ENCODE data around the gene BRIP1. TPM values are rescaled to one million over a fixed set of nuclear protein-coding genes. Genes with fewer than 3 reads are reported as not detected.
A peak's percentile ranks its signal among the peaks of the same experiment; 100 is the strongest.
"Not testable (repeated sequence)": the region's sequence is repeated elsewhere in the genome, so short reads cannot be mapped to it uniquely, and the experiment has no call there.

BRIP1 gene
- total and polyA plus RNA-seq, 8 donors: 3.4 to 18.1 (median 12.1) TPM

- TF ChIP-seq, protein P1, sequence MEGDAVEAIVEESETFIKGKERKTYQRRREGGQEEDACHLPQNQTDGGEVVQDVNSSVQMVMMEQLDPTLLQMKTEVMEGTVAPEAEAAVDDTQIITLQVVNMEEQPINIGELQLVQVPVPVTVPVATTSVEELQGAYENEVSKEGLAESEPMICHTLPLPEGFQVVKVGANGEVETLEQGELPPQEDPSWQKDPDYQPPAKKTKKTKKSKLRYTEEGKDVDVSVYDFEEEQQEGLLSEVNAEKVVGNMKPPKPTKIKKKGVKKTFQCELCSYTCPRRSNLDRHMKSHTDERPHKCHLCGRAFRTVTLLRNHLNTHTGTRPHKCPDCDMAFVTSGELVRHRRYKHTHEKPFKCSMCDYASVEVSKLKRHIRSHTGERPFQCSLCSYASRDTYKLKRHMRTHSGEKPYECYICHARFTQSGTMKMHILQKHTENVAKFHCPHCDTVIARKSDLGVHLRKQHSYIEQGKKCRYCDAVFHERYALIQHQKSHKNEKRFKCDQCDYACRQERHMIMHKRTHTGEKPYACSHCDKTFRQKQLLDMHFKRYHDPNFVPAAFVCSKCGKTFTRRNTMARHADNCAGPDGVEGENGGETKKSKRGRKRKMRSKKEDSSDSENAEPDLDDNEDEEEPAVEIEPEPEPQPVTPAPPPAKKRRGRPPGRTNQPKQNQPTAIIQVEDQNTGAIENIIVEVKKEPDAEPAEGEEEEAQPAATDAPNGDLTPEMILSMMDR (IDR thresholded peaks at IDR 0.05): no peak
- H3K27ac ChIP-seq: no peak overlapping the region
- H3K4me1 ChIP-seq: no peaks in the 10 kb centered on the region
- intact Hi-C loops (cut with DNase I): loop anchor here in 1 of 2 donors (10.0 kb wide), 1 partner anchor 416 kb away; no protein-coding TSS in a partner anchor
- no peak overlapping the region for H3K4me3 ChIP-seq
- no peaks in the 10 kb centered on the region for H3K9me3 ChIP-seq
- DNase-seq (no peak), ATAC-seq (no peak)
- H3K27me3 ChIP-seq: no peaks in the 10 kb centered on the region
- H3K36me3 ChIP-seq: no peaks in the 10 kb centered on the region
Observed at GRCh38 chr17:61831099-61831498, 32.2 kb downstream of the BRIP1 start.

- intact Hi-C loops (cut with DNase I): no loop called here
- no peaks in the 10 kb centered on the region for H3K4me1 ChIP-seq
- H3K27me3 ChIP-seq: no peaks in the 10 kb centered on the region
- no peak overlapping the region for H3K4me3 ChIP-seq
- H3K27ac ChIP-seq: no peak overlapping the region
- ATAC-seq (no peak), DNase-seq (no peak)
- no peaks in the 10 kb centered on the region for H3K9me3 ChIP-seq
- TF ChIP-seq, protein P1 (IDR thresholded peaks at IDR 0.05): no peak
- H3K36me3 ChIP-seq: no peaks in the 10 kb centered on the region
Observed at GRCh38 chr17:61828694-61829093, 34.6 kb downstream of the BRIP1 start.

GRCh38 chr17:61827649-61828395 lies 35.5 kb downstream of the BRIP1 start:
- TF ChIP-seq, protein P1 (IDR thresholded peaks at IDR 0.05): no peak
- DNase-seq (peak in 1 of 4 donors; percentile 36), ATAC-seq (no peak)
- intact Hi-C loops (cut with DNase I): no loop called here
- no peak overlapping the region for H3K4me3 ChIP-seq
- H3K9me3 ChIP-seq: no peaks in the 10 kb centered on the region
- H3K27me3 ChIP-seq: no peaks in the 10 kb centered on the region
- no peaks in the 10 kb centered on the region for H3K4me1 ChIP-seq
- H3K36me3 ChIP-seq: no peaks in the 10 kb centered on the region
- H3K27ac ChIP-seq: no peak overlapping the region

- intact Hi-C loops (cut with DNase I); H3K4me1 ChIP-seq; H3K36me3 ChIP-seq; DNase-seq; H3K27ac ChIP-seq; H3K4me3 ChIP-seq; ATAC-seq; H3K27me3 ChIP-seq; H3K9me3 ChIP-seq: not testable (repeated sequence)
Observed at GRCh38 chr17:61826866-61827265, 36.5 kb downstream of the BRIP1 start.

DNA sequence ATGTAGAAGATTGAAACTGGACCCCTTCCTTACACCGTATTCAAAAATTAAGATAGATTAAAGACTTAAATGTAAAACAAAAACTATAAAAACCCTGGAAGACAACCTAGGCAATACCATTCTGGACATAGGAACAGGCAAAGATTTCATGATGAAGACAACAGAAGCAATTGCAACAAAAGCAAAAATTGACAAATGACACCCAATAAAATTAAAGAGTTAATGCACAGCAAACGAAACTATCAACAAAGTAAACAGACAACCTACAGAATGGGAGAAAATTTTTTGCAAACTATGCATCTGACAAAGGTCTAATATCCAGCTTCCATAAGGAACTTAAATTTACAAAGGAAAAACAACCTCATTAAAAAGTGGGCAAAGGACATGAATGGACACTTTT lies 37.1 kb downstream of the BRIP1 start:
- intact Hi-C loops (cut with DNase I); H3K4me3 ChIP-seq; H3K27ac ChIP-seq; H3K36me3 ChIP-seq; H3K27me3 ChIP-seq; H3K9me3 ChIP-seq; ATAC-seq; H3K4me1 ChIP-seq; DNase-seq: not testable (repeated sequence)

- H3K36me3 ChIP-seq: no peaks in the 10 kb centered on the region
- H3K27ac ChIP-seq: no peak overlapping the region
- DNase-seq (no peak), ATAC-seq (no peak)
- TF ChIP-seq, protein P1 (IDR thresholded peaks at IDR 0.05): no peak
- H3K4me1 ChIP-seq: no peaks in the 10 kb centered on the region
- no peak overlapping the region for H3K4me3 ChIP-seq
- intact Hi-C loops (cut with DNase I): no loop called here
- H3K27me3 ChIP-seq: no peaks in the 10 kb centered on the region
- peaks cover 0 to 3% of the 10 kb centered on the region in 2 donors for H3K9me3 ChIP-seq
Observed at GRCh38 chr17:61825448-61826137, 37.7 kb downstream of the BRIP1 start.

Data from left lung (tissue), 10 donors.